Measurements from ENCODE around the gene COX20.
A peak's percentile ranks its signal among the peaks of the same experiment; 100 is the strongest.

COX20 gene

DNA sequence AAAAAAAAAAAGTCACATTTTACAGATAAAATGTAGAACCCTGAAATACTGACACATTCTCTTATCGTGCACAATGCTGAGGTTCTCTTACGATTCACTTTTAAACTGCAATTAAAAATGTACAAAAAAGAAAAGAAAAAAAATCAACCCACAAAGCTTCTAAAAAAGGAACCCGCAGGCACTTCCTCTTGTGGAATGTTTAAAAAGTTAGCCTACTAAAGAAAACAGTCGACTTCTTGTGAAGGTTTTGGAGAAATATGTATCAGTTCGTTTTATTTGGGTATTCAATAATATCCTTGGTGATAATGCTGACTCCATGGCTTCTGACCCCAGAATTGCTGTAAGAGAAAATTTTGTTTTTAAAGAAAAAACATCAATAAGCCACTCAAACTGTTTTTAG lies 18.7 kb downstream of the COX20 start:
- DNase-seq, result no peak

DNA sequence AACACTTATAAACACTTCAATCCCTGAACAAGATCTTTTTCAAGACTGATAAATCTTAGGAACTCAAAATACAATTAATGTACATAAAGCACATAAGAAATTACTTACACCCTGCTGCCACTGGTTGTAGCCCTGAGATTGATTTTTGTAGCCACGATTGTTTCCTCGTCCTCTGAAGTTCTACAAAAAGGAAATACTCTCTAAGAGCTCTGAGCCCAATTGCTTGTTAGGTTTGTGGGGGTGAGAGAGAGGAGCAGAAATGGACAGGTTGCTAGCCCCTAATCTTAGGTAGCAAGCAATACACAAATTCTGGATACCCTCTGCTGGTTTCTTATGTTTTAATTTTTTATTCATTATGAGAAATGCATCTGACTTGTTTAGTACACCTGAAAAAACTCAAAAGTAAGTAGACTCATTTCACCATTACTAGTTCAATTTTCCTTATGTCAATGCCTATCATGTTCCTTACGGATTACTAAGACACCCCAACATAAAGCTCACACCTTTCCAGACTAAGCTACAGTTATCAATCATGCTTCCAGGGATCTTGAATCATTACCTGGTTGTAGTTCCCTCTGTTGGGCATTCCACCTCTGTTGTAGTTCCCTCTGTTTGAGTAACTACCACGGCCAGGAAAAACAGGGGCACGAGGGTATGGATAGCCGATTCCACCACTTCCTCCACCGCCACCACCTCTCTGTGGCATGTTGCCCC lies 19.6 kb downstream of the COX20 start:
- no peak for DNase-seq

DNA sequence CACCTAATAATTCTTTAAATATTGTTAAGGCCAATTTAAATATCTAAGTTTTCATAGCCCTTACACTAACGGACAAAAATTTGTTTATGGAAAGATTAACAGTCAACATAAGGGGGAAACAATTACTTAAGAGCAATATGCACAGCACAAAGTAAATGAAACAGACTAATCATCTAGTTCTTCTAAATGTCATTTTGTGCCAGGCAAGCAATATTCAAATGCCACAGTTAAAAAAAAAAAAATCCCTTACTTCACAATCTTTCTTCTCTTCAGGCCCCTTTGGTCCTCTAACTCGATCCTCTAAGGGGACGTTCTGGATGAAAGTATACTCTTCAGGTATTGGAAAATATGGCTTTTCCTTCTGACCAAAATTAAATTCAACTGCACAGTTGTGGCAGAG lies 22.3 kb downstream of the COX20 start:
- DNase-seq, result no peak

DNA sequence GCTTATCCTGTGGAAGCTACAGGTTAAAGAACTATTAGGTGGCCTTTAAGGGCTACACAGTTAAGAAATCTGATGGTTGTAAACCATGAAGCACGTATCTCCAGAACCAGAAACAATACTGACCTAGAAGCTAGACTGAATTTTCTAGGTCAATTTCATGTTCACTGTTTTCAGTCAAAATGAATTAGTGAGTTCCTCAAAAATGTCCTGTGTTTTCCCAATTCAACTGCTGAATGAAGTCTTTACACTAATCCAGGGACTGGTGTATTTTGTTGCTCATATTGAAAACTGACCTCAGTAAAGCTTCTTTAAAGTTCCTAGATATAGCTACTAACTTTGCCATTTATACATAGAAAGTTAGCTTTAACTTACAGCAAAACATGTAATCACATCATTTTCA lies 22.9 kb downstream of the COX20 start:
- no peak for DNase-seq

DNA sequence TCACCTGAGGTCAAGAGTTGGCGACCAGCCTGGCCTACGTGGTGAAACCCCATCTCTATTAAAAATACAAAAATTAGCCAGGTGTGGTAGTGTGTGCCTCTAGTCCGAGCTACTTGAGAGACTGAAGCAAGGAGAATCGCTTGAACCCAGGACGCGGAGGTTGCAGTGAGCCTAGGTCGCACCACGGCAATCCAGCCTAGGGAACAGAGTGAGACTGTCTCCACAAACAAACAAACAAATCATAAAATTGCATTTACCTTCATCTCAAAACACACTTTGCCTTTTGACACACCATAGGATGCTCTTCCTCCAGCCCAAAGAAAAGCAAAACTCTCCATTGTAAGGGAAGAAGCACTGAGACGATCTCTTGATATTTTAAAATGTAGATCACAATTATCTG lies 24.6 kb downstream of the COX20 start:
- no peak for DNase-seq

DNA sequence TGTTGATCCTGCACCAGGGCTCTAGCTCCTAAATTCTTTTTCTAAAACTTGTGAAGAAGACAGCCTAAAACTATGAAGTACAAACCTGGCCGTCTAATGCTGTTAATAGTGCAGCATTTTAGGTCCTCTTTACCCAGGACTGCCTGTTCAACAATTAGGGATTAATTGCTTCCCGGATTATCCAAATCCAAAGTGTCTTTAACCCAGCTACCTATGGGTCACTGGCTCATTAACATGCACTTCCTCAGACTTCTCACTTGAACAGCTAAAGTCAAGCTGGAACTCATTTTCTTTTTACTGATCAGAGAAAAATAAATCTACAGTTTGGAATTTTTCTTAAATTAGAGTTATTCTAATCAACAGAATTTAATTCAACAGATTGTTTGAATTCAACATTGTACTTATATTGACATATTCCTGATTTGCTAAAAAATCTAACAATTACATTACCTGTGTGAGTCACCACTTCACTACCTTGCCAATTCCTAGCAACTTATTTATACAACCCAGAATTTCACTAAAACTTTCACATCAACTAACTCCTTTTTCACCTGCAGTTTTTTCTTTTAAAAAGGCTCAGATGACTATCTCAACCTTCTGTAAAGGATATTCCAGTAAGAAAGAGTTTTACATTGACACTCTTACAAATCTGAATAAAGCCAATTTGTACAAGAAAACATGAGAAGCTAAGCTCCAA lies 25.6 kb downstream of the COX20 start:
- no peak for DNase-seq

DNA sequence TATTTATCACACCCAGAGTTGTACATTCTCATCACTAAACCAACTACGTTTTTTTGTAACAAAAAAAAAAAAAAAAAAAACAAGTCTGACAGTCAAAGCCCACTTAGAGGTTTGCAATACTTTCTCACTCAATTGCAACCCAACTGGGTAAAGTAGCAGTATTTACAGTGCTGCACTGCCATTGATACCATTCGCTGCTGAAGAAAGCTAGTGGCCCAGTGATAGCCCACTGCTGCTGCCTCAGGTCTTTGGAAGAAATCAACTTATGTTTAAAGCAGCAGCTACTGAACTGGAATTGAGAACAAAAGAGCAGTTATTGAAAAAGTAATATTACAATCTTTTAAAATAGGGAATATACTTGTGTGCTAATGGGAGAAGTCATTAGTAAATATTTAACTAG lies 26.2 kb downstream of the COX20 start:
- no peak for DNase-seq

DNA sequence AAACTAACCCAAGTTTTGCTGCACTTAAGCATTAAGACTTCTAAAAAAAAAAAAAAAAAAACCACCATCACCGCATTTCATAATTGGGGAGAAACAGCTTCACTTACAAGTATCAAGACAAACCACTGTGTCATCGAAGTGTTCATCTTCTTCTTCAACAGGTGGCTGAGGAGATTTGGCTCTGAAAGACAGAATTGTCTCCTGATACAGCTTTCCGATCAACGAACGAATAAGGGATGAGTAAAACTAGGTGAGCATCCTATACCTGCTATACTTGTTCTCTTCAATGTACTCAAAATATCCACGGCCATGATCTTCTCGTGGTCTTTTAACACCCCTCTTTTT lies 26.9 kb downstream of the COX20 start:
- DNase-seq, result no peak

DNA sequence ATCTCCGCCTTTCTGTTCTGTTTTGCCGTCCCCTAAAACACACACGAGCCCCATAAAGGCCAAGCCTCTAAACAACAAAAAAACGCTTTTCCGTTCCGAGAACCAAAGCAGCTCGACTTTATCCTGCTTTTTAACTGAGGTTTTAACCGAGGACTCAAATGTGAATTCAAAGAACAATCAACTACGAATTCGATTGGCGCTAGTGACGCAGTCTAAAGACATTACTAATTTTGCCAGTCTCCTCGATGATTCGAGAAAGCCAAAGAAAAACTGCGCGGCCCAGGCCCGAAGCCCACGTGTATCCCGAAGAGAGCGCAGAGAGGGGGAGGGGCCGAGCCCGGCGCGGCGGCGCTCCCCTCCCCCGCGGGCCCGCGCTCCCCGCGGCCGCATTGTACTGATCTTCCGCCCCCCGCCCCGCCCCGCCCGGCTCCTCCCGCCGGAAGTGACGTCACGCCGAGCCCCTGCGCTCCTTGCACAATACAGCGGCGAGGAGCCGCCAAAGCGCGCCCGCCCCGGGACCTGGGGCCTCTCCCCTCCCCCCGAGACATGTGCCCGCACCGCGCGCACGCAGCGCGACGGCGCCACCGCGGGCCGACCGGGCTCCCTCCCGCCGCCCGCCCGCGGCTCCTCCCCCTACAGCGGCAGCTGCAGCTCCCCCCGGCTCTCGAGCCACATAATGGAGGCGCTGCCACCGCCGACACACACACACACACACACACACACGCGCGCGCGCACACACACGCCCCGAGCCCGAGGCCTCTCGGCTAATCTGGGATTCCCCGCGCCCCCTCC lies 27.4 kb downstream of the COX20 start:
- DNase-seq, result peak; percentile 93 to 95

DNA sequence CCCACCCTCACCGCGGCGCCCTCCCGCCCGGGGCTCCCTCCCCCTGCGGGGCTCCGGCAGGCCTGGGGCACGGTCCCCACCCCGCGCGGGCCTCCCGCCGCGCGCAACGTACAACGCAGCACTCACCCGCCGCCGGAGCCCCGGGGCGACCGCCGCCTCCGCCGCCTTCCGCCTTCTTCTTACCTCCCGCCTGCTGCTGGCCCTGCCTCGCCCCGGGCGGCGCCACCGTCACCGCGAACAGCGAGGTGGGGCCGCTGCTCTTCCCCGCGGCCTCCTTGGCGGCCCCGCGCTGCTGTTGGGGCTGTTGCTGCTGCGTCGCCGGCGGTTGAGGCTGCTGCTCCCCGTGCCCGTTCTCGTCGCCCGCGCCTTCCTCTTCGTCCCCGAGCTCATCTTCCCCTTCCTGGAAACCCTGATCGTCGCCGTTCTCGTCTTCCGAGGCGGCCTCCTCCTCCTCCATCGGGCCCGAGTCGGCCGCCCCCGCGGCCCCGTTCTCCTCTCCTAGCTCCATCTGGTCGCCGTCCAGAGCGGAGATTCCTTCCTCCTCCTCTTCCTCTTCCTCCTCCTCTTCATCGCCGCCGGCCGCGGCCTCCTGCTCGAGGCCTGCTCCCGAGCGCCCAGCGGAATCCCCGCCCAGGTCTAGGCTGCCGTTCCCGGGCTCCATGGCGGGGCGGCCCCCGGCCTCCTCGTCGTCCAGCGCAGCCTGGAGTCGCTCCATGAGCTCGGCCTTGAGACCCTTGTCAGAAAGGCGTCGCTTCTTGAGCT lies 28.2 kb downstream of the COX20 start:
- DNase-seq, result no peak

DNA sequence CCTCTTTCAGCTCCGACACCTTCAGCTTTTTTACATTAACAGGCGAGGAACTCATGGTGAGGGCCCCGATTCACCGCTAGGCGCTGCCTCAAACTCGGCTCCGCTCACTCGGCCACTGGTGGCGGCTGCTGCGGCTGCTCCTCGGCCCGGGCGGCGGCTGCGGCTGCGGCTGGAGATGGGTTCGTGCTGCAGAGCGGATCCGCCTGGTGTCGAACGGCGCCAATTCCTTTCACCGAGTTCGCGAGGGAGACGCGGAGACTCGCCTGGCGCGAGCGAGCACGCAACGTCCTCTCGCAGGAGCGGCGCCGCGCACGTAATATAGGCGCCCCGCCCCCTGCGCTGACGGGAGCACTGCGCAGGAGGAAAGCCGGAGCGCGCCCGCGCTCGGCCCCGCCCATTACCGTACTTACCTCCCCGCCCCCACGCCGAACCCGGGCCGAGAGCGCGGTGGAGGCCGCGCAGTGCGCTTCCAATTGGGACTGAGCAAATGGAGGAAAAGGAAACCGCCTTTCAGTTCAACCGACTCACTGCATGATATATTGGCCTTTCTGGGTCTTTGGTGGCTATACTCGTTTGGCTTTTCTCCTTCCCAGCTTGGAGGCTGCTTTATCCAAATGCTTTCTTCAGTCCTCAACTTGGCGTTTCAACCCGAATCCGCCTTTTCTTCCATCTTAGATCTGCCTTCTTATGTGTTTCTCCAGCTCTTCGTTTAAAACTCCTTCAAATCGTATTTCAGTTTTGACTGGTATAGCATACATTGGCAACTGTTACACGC lies 29.0 kb downstream of the COX20 start, which contains the start of gene HNRNPU:
Gene HNRNPU, minus strand, starts transcription at position 291 of the 775 bp plus-strand sequence. Its CDS starts 236 bp downstream, at position 55.
- DNase-seq, result peak; percentile 93 to 96

DNA sequence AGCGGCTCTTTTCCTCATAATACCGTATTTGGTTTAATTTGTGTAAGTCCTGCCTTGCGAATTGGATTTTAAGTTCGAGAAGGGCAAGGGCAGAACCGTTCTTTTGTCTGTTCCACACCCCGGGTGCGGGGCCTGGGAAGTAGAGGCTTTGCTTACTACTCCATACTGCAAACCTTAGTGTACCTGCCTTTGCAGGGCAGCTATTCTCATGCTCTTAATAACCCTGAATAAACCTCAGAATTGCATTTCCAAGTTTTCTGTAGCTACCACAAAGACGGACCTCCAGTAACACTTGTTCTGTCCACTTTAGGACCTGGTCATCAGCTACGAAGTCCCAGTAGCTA lies 29.5 kb downstream of the COX20 start:
- DNase-seq, result peak in 1 of 2 donors; percentile 60

DNA sequence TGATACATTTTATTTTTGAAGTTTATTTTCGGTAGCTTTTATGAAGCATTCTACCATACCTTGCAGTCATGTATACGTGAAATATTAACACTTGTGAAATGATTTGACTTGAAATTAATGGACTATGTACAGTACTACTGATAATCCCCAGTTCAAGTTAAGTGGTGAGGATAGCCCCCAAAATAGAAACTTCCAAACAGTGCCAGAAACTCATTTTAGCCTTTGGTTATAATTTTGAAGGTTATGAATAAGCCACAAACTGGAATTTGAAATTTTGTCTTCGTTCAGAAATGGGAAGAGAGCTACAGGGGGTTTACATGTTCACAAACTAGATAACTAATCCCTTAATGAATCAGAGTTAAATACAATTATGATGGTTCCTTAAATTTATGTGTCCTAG lies 30.4 kb downstream of the COX20 start:
- no peak for DNase-seq

DNA sequence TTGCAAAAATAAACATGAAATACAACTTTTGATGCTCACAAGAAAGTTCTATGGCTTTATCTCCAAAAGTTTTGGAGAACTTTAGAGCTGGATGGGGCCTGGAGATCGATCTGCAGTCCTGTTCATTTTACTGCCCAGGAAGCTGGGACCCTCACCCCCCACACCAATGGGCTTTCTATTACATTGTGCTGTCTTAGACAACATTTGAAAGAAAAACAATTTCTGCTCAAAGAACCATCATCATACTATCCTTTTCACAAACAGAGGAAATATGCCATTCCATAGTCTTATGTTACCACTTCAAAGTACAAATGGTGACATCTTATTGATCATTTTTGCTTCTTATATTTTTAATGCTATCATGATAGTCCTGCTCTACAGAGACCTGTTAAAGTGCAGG lies 30.9 kb downstream of the COX20 start:
- DNase-seq, result no peak

DNA sequence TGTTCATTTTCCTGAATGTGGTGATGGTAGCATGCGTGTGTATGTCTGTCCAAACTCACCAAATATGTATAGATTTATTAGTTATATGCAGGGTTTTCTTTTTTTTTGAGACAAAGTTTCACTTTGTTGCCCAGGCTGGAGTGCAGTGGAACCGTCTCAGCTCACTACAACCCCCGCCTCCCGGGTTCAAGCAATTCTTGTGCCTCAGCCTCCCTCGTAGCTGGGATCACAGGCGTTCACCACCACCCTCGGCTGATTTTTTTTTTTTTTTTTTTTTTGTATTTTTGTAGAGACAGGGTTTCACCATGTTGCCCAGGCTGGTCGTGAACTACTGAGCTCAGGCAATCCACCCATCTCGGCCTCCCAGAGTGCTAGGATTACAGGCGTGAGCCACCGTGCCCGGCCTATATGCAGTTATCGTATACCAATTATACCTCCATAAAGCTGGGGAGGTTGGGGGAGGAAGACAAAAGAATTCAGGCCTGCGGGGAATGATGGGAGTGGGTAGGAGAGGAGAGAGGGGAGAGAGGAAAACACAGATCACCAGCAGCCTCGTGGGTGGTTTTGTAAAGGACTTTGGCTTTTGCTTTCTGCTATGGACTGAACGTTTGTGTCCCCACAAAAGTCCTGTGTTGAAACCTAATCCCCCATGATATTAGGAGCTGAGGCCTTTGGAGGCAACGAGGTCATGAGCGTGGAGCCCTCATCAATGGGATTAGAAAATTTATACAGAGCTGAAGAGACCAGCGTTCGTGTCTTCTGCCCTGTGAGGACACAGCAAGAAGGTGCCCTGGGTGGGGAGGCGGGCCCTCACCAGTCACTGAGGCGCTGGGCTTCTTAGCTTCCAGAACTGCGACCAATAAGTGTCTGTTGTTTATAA lies 33.3 kb downstream of the COX20 start:
- DNase-seq, result no peak

DNA sequence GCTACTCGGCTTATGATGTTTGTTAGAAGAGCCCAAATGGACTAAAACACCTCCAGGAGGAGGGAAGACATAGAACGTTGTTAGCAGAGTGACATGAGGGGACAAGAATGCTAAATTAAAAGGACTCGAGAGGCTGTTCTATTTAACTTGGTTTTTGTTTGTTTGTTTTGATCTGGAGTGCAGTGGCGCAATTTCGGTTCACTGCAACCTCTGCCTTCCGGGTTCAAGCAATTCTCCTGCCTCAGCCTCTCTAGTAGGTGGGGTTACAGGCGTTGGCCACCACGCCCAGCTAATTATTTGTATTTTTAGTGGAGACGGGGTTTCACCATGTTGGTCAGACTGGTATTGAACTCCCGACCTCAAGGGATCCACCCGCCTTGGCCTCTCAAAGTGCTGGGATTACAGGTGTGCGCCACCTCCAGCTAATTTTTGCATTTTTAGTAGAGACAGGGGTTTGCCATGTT lies 33.9 kb downstream of the COX20 start:
- DNase-seq, result no peak

DNA sequence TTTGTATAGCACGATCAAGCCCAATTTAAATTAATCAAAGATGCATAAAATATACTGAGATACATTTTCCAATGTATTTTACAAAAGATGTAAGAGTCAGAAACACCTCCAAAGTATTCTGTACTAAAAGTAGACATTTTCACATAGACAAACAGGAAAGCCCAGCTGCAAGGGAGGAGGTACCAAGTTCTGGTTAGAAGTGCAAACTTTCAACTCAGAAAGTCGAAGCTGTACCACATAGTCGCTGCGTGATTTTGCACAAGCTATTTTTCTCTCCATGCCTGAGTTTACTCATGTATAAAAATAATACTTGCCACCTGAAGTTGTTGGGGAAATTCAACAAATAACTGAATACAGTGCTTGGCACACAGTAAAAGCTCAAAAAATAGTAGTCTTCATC lies 34.5 kb downstream of the COX20 start:
- no peak for DNase-seq

DNA sequence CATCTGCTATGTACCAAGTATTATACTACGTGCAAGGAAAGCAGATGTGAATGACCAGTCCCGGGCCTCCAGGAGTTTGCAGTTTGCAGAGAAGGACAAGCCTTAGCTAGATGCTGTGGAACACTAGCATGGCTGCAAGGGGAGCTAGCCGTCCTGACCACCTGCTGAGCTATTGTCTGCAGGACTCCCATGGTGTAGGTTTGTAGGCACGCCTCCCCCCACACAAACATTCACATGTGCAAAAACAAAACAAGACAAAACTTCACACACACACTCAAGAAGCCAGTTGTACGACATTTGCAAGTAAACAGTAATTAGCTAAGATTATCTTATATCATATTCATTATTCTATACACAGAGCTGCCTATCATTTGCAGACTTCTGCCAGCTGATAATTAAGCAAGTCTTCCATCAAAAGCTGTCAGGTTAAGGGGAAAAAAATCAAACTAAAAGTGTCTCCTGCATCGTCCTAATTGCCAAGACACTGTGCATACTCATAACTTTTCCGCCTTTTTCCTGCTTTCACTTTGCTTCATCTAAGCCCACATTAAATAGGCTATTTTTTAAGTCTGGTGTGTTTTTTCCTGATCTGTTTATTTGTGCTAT lies 39.6 kb downstream of the COX20 start:
- no peak for DNase-seq

DNA sequence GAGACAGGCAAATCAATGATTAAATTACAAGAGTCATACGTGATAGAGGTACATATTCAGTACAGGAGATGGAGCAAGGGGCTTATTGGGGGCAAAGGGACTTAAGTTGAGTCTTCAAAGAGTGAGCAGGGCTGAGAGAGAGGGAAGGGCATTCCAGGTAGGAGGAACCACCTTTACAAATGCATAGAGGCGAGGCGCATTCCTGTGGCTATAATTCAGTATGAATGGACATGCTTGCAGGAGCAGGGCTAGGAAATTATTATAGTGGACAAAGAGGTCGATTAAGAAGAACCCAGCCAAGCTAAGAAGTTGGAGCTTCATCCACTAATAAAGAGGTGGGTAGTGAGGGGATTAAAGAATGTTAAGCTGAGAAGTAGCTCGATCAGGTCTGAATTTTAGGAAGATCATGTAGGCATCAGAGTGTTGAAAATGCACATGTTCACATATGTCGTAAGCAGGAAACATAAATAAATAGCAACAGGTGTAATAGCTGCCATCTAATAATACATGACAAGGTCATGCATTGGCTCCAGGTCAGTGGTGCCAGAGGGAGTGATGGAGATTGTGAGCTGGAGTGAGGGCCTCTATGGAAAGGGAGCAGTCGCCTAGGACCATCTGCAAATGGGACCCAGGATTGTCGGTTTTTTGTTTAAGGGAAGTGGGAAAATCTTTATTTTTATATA lies 40.9 kb downstream of the COX20 start:
- no peak for DNase-seq

DNA sequence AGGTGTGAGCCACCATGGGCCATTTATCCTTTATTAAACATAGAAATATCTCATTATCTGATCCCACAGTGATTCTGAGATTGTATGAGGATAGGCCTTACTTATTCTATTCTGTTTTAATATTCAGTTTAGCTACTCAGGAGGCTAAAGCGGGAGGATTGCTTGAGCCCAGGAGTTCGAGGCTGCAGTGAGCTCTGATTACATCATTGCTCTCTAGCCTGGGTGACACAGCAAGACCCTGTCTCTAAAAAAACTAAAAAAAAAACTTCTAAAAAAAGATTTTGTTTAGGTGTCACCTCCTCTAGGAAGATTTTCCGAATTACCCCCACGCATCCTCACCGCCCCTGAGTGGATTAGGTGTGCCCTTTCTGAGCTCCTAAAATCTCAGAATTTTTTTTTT lies 43.2 kb downstream of the COX20 start:
- no peak for DNase-seq

Data from hippocampal formation (tissue), 2 donors.